ENCODE data around the gene C12orf42.
"Not testable (repeated sequence)": the region's sequence is repeated elsewhere in the genome, so short reads cannot be mapped to it uniquely, and the experiment has no call there.

Gene C12orf42

GRCh38 chr12:103468837-103469236, 26.9 kb downstream of the C12orf42 start:
- intact Hi-C loops (cut with micrococcal nuclease): no loop called here
- Mint-ChIP-seq H3K4me3 (no peak overlapping the region), H3K27me3 (no peaks in the 10 kb centered on the region), H3K9me3 (no peaks in the 10 kb centered on the region), H3K27ac (no peak overlapping the region), H3K36me3 (ENCODE audit: low read depth) (no peaks in the 10 kb centered on the region), H3K4me1 (ENCODE audit: low read depth) (no peaks in the 10 kb centered on the region)

GRCh38 chr12:103462675-103463074, 33.1 kb downstream of the C12orf42 start:
- intact Hi-C loops (cut with micrococcal nuclease): no loop called here
- no peaks in the 10 kb centered on the region for H3K9me3 Mint-ChIP-seq
- no peaks in the 10 kb centered on the region for H3K27me3 Mint-ChIP-seq
- no peaks in the 10 kb centered on the region for H3K36me3 Mint-ChIP-seq (ENCODE audit: low read depth)
- no peaks in the 10 kb centered on the region for H3K4me1 Mint-ChIP-seq (ENCODE audit: low read depth)
- H3K27ac Mint-ChIP-seq: no peak overlapping the region
- no peak overlapping the region for H3K4me3 Mint-ChIP-seq

GRCh38 chr12:103457471-103457870, 38.3 kb downstream of the C12orf42 start:
- intact Hi-C loops (cut with micrococcal nuclease): no loop called here
- Mint-ChIP-seq H3K4me1 (ENCODE audit: low read depth) (no peaks in the 10 kb centered on the region), H3K27ac (no peak overlapping the region), H3K36me3 (ENCODE audit: low read depth) (no peaks in the 10 kb centered on the region), H3K9me3 (no peaks in the 10 kb centered on the region), H3K4me3 (no peak overlapping the region), H3K27me3 (no peaks in the 10 kb centered on the region)

- H3K9me3 Mint-ChIP-seq: no peaks in the 10 kb centered on the region
- no peak overlapping the region for H3K27ac Mint-ChIP-seq
- H3K4me1 Mint-ChIP-seq (ENCODE audit: low read depth): no peaks in the 10 kb centered on the region
- H3K27me3 Mint-ChIP-seq: no peaks in the 10 kb centered on the region
- intact Hi-C loops (cut with micrococcal nuclease): no loop called here
- H3K4me3 Mint-ChIP-seq: no peak overlapping the region
- H3K36me3 Mint-ChIP-seq (ENCODE audit: low read depth): no peaks in the 10 kb centered on the region
Measured at GRCh38 chr12:103456006-103456405, 39.8 kb downstream of the C12orf42 start.

GRCh38 chr12:103455020-103455763, 40.6 kb downstream of the C12orf42 start:
- no peak overlapping the region for H3K4me3 Mint-ChIP-seq
- H3K27me3 Mint-ChIP-seq: no peaks in the 10 kb centered on the region
- intact Hi-C loops (cut with micrococcal nuclease): no loop called here

GRCh38 chr12:103444983-103445382, 50.8 kb downstream of the C12orf42 start:
- no peaks in the 10 kb centered on the region for H3K36me3 Mint-ChIP-seq (ENCODE audit: low read depth)
- H3K9me3 Mint-ChIP-seq: peaks cover 8% of the 10 kb centered on the region

More at GRCh38 chr12:103455020-103455763, 40.6 kb downstream of the C12orf42 start:
- Mint-ChIP-seq H3K9me3 (no peaks in the 10 kb centered on the region), H3K36me3 (ENCODE audit: low read depth) (no peaks in the 10 kb centered on the region), H3K4me1 (ENCODE audit: low read depth) (no peaks in the 10 kb centered on the region), H3K27ac (no peak overlapping the region)

GRCh38 chr12:103442822-103443221, 52.9 kb downstream of the C12orf42 start:
- intact Hi-C loops (cut with micrococcal nuclease): no loop called here
- no peaks in the 10 kb centered on the region for H3K36me3 Mint-ChIP-seq (ENCODE audit: low read depth)

More at GRCh38 chr12:103444983-103445382, 50.8 kb downstream of the C12orf42 start:
- no peak overlapping the region for H3K4me3 Mint-ChIP-seq
- H3K27ac Mint-ChIP-seq: no peak overlapping the region
- H3K27me3 Mint-ChIP-seq: no peaks in the 10 kb centered on the region
- intact Hi-C loops (cut with micrococcal nuclease): no loop called here
- peaks cover 6% of the 10 kb centered on the region for H3K4me1 Mint-ChIP-seq (ENCODE audit: low read depth)

GRCh38 chr12:103442182-103442555, 53.6 kb downstream of the C12orf42 start:
- Mint-ChIP-seq H3K27me3 (no peaks in the 10 kb centered on the region), H3K27ac (no peak overlapping the region), H3K4me3 (no peak overlapping the region), H3K4me1 (ENCODE audit: low read depth) (peaks cover 6% of the 10 kb centered on the region), H3K9me3 (no peaks in the 10 kb centered on the region), H3K36me3 (ENCODE audit: low read depth) (no peaks in the 10 kb centered on the region)
- intact Hi-C loops (cut with micrococcal nuclease): no loop called here

More at GRCh38 chr12:103442822-103443221, 52.9 kb downstream of the C12orf42 start:
- Mint-ChIP-seq H3K27me3 (no peaks in the 10 kb centered on the region), H3K9me3 (no peaks in the 10 kb centered on the region), H3K4me3 (no peak overlapping the region), H3K27ac (no peak overlapping the region), H3K4me1 (ENCODE audit: low read depth) (peaks cover 6% of the 10 kb centered on the region)

- Mint-ChIP-seq H3K9me3 (no peaks in the 10 kb centered on the region), H3K4me1 (ENCODE audit: low read depth) (peaks cover 6% of the 10 kb centered on the region), H3K4me3 (no peak overlapping the region), H3K27me3 (no peaks in the 10 kb centered on the region), H3K27ac (no peak overlapping the region), H3K36me3 (ENCODE audit: low read depth) (no peaks in the 10 kb centered on the region)
- intact Hi-C loops (cut with micrococcal nuclease): loop anchor here (1.0 kb wide), 1 partner anchor 11 kb away; no protein-coding TSS in a partner anchor
Measured at GRCh38 chr12:103441437-103442181, 54.2 kb downstream of the C12orf42 start.

- H3K27ac Mint-ChIP-seq: not testable (repeated sequence)
Measured at GRCh38 chr12:103434165-103435105, 61.3 kb downstream of the C12orf42 start.

GRCh38 chr12:103431950-103432349, 63.8 kb downstream of the C12orf42 start:
- Mint-ChIP-seq H3K27ac (no peak overlapping the region), H3K9me3 (peaks cover 32% of the 10 kb centered on the region), H3K36me3 (ENCODE audit: low read depth) (no peaks in the 10 kb centered on the region), H3K4me3 (no peak overlapping the region), H3K27me3 (peaks cover 4% of the 10 kb centered on the region), H3K4me1 (ENCODE audit: low read depth) (no peaks in the 10 kb centered on the region)
- intact Hi-C loops (cut with micrococcal nuclease): no loop called here

More at GRCh38 chr12:103434165-103435105, 61.3 kb downstream of the C12orf42 start:
- peaks cover 18% of the 10 kb centered on the region for H3K9me3 Mint-ChIP-seq
- intact Hi-C loops (cut with micrococcal nuclease); H3K27me3 Mint-ChIP-seq; H3K4me1 Mint-ChIP-seq (ENCODE audit: low read depth); H3K4me3 Mint-ChIP-seq; H3K36me3 Mint-ChIP-seq (ENCODE audit: low read depth): not testable (repeated sequence)

- intact Hi-C loops (cut with micrococcal nuclease): no loop called here
- H3K4me1 Mint-ChIP-seq (ENCODE audit: low read depth): no peaks in the 10 kb centered on the region
- no peak overlapping the region for H3K27ac Mint-ChIP-seq
Measured at GRCh38 chr12:103431387-103431786, 64.4 kb downstream of the C12orf42 start.

GRCh38 chr12:103425674-103426073, 70.1 kb downstream of the C12orf42 start:
- H3K4me3 Mint-ChIP-seq; H3K36me3 Mint-ChIP-seq (ENCODE audit: low read depth); H3K4me1 Mint-ChIP-seq (ENCODE audit: low read depth); H3K27me3 Mint-ChIP-seq; H3K27ac Mint-ChIP-seq; intact Hi-C loops (cut with micrococcal nuclease): not testable (repeated sequence)
- H3K9me3 Mint-ChIP-seq: peaks cover 39% of the 10 kb centered on the region

More at GRCh38 chr12:103431387-103431786, 64.4 kb downstream of the C12orf42 start:
- peaks cover 6% of the 10 kb centered on the region for H3K27me3 Mint-ChIP-seq
- peaks cover 38% of the 10 kb centered on the region for H3K9me3 Mint-ChIP-seq
- H3K36me3 Mint-ChIP-seq (ENCODE audit: low read depth): no peaks in the 10 kb centered on the region
- H3K4me3 Mint-ChIP-seq: no peak overlapping the region
